Measurements from ENCODE around the gene COL2A1.

DNA sequence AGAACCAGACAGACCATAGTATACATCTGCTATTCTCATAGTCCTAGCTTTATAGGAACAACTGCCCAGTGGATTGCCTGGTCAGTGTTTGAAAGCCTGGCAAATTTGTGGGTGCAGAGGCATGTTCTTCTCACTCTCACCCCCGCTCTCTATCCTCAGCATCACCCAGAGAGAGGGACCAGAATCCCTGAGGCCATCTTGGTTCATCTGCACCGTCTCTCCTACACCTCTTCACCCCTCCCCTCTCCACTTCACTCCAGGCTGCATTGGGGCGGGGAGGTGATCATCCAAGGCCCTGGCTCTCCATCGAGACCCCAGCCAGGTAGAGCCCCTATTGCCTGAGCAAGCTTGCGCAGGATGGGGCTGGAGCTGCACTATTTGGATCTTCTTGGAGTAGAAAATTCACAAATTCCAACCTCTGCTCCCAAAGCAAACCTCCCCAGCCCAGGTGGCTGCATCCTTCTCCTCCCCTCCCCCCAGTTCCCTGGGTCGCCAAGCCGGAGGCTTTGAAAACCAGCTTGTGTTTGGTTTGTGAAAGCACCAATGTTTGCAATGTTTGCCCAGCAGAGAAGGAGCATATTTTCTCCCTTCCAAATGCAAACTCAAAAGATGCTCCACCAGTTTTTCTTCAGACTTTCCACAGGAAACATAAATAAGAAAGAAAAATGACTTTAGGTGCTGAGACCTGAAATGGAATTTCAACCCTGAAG, 18.6 kb upstream of the COL2A1 start:
- no peak for TF ChIP-seq EZH2 (IDR thresholded peaks at IDR 0.05)
- no peak for TF ChIP-seq POLR2AphosphoS5 (IDR thresholded peaks at IDR 0.05; ENCODE audit: borderline replicate concordance, low read depth, low read length)
- TF ChIP-seq FOXP2 (optimal IDR thresholded peaks at IDR 0.05; ENCODE audit: control extremely low read depth, extremely low read length, insufficient read depth): no peak

Measured in SK-N-MC (cell line).